HG03060 (cell line): ENCODE results near the gene TTC34.

ENCODE experiments used
- ATAC-seq: cut with Tn5 transposase; IDR thresholded peaks from one replicate; pipeline ENCODE4 v1.9.1; 2021; ENCODE audit warnings: low read depth, moderate number of reproducible peaks; ENCODE audit not compliant: unreplicated experiment

TTC34 gene

DNA sequence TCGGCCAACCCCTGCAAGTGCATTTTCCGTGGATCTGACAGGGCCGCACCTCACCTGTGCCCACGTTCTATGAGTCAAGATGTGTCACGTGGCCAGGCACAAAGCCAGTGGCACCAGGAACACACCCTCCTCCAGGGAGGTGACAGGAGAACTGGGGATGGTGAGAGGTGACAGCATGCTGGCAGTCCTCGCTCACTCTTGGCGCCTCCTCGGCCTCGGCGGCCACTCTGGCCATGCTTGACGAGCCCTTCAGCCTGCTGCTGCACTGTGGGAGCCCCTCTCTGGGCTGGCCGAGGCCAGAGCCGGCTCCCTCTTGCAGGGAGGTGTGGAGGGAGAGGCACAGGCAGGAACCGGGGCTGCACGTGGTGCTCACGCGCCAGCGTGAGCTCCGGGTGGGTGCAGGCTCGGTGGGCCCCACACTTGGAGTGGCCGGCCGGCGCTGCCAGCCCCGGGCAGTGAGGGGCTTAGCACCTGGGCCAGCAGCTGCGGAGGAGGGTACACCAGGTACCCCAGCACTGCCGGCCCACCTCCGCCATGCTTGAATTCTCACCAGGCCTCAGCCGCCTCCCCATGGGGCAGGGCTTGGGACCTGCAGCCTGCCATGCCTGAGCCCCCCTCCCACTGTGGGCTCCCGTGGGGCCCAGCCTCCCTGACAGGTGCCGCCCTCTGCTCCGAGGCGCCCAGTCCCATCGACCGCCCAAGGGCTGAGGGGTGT, 11.6 kb upstream of the TTC34 start:
- no peak for ATAC-seq

GRCh38 chr1:2812136-2812535, 10.6 kb upstream of the TTC34 start:
- ATAC-seq: no peak

- ATAC-seq: no peak
Observed at GRCh38 chr1:2811533-2811918, 10.0 kb upstream of the TTC34 start.

- no peak for ATAC-seq
Observed at GRCh38 chr1:2810899-2811532, 9.5 kb upstream of the TTC34 start.

DNA sequence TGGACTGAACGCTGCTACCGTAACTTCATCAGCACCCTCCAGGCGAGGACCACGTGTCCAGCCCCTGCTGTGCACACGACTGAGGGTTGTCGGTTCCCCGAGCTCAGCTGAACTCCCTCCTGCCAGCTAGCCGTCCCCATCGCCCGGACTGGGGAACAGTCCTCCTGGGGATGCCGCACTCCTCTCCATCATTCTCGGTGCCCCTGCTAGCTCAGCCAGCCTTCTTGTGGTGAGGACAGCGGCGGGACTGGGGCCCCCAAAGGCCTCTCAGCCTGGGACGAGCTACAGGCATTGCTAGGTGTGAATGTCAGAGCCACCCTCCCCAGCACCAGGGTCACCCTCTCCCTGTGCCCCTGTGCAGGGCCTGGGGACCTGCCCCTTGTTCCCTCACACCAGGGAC, 8.8 kb upstream of the TTC34 start:
- no peak for ATAC-seq

GRCh38 chr1:2809656-2810055, 8.2 kb upstream of the TTC34 start:
- no peak for ATAC-seq

- ATAC-seq: no peak
Observed at GRCh38 chr1:2808831-2809605, 7.5 kb upstream of the TTC34 start.

- no peak for ATAC-seq
Observed at GRCh38 chr1:2808386-2808705, 6.9 kb upstream of the TTC34 start.

GRCh38 chr1:2807678-2808385, 6.3 kb upstream of the TTC34 start:
- ATAC-seq: no peak

DNA sequence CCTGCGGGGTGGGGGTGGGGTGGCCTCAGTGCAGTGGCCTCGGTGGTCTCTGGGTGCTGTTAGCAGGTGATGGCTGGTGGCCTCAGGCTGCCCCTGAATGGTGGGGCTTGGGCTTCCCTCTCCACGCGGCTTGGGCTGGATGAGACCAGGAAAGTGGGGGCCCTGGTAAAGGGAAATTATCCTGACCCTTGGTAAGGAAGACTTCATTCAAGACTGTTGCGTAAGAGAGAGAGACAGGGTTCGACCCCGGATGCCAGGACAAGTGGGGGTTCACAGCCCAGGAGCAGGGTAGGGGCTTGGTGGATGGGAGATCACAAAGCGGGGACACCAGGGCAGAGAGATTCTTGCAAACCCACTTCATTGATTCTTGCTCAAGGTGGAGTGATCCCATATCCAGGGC, 5.5 kb upstream of the TTC34 start:
- ATAC-seq: no peak

GRCh38 chr1:2806591-2806990, 5.1 kb upstream of the TTC34 start:
- ATAC-seq: no peak

GRCh38 chr1:2805801-2806430, 4.4 kb upstream of the TTC34 start:
- ATAC-seq: no peak

DNA sequence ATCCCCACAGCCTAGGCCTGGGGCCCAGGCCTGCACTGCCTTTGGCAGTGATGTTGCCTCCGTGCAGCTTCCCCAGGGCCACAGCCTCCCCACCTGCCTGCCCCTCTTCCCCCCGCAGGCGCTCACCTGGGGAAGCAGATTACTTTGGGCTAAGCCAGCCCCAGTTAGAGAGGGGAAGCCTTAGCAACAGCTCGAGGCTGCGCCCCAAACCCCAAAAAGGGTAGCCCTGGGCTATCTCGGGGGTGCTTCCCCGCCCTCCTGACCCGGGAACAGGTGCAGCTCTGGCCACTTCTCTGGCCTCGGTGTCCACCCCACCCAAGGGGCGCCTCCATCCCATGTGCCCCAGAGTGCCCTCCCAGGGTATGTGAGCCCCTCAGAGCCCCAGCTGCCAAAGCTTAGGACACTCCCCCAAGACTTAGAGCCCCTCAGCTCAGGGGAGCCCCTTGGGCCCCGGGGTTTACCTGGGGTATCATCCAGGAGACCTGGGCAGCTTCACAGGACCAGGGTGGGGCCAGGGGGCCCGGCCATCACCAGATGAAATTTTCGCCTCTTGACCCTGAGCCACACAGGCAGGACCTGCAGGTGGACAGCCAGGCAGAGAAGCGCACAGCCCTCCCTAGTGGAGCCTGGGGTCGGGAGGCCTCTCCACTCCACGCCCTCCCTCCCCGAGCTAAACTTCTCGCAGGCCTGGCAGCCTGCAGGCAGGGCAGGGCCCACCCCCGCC, 3.3 kb upstream of the TTC34 start:
- ATAC-seq: no peak

GRCh38 chr1:2803931-2804627, 2.6 kb upstream of the TTC34 start:
- ATAC-seq: no peak

DNA sequence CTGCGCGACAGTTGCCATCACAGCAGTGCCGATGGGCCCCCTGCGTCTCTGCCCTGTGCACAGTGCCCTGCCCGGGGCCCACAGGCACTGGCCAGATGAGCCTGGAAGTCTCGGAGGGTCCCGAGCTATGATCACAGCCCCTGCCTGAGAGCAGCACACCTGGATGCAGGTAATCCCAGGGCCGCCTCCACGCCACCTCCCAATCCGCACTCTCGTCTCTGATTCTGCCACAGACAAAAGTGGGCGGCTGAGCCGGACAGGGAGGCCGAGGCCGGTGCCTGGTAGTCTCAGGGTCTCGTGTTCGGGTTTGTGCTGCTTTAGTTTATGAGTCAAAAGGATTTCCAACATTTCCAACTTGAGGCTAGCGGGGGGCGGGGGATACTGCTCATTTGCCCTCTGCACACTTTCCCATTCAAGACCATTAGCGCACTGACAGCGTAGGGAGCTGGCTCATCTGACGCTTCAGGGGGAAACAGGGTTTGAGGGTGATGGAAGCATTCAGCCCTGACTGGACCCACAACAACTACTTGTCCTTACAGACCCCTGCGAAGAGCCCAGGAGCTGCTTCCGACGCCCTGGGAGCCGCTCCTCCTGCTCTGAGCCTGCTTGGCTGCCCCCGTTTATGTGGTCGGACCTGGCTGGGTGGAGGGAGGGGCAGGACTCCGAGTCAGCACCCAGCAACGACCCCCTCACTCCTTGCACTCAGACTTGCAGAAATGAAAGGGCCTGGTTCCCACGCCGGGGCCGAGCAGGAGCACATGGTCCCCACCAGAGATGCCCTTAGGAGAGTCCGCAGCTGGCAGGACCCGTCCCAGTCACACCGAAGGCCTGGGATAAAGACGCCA, 1.8 kb upstream of the TTC34 start:
- no peak for ATAC-seq

- ATAC-seq: no peak
Observed at GRCh38 chr1:2802421-2802961, 998 bp upstream of the TTC34 start.

GRCh38 chr1:2801046-2801445, 447 bp downstream of the TTC34 start:
- no peak for ATAC-seq

DNA sequence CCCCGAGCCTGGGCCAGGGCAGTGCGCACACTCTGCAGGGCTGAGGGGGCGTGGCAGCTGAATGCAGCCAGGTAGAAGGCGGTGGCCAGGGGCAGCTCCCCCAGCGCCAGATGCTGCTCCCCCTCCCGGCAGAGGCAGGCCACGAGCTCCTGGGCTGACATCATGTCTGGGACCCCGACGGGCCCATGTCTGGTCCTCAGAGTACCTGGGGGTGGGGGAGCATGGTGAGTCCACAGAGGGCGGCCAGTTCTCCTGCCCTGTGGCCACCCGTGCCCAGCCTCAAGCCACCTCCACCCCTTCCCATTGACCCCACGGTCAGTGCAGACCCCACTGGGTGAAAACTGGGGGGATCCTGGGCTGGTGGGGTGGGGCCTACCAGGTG, 838 bp downstream of the TTC34 start:
- ATAC-seq: no peak
